HuH-7 (cell line): ENCODE results near the gene GNB1.

Source experiments
- DNase-seq: peaks from one replicate; pipeline ENCODE4 v3.0.0; 2011; ENCODE audit warnings: low spot score

GNB1 gene

GRCh38 chr1:1910033-1910465 is 19.2 kb upstream of the GNB1 start:
- no peak for DNase-seq

- no peak for DNase-seq
Measured at GRCh38 chr1:1908506-1908791, 17.6 kb upstream of the GNB1 start.

GRCh38 chr1:1907098-1907736 is 16.3 kb upstream of the GNB1 start:
- no peak for DNase-seq

GRCh38 chr1:1906185-1907097 is 15.6 kb upstream of the GNB1 start:
- peak; percentile 96 for DNase-seq

- no peak for DNase-seq
Measured at GRCh38 chr1:1903224-1903623, 12.3 kb upstream of the GNB1 start.

- DNase-seq = no peak
Measured at GRCh38 chr1:1901641-1902294, 10.9 kb upstream of the GNB1 start.

GRCh38 chr1:1900883-1901640 is 10.2 kb upstream of the GNB1 start:
- no peak for DNase-seq

GRCh38 chr1:1899967-1900327 is 9.1 kb upstream of the GNB1 start:
- DNase-seq = no peak

GRCh38 chr1:1899266-1899966 is 8.5 kb upstream of the GNB1 start:
- peak; percentile 67 for DNase-seq

GRCh38 chr1:1898246-1898933 is 7.5 kb upstream of the GNB1 start:
- DNase-seq = no peak

- DNase-seq = no peak
Measured at GRCh38 chr1:1895456-1896336, 4.8 kb upstream of the GNB1 start.

GRCh38 chr1:1895060-1895418 is 4.2 kb upstream of the GNB1 start:
- DNase-seq = no peak

GRCh38 chr1:1894354-1895059 is 3.6 kb upstream of the GNB1 start:
- DNase-seq = no peak

GRCh38 chr1:1893997-1894353 is 3.1 kb upstream of the GNB1 start:
- no peak for DNase-seq

GRCh38 chr1:1893291-1893985 is 2.6 kb upstream of the GNB1 start:
- DNase-seq = no peak

GRCh38 chr1:1892763-1893120 is 1.9 kb upstream of the GNB1 start:
- no peak for DNase-seq

GRCh38 chr1:1892079-1892762 is 1.3 kb upstream of the GNB1 start:
- DNase-seq = no peak

- DNase-seq = peak; percentile 88
Measured at GRCh38 chr1:1891349-1892078, 627 bp upstream of the GNB1 start.
